Trophoblast cell (in vitro differentiated cells and primary cell): ENCODE measurements around the gene ANKRD50. TPM values are rescaled to one million over a fixed set of nuclear protein-coding genes. Genes with fewer than 3 reads are reported as not detected.

Experiments used
- DNase-seq, 2 donors: peaks; one replicate each; pipeline ENCODE4 v3.0.0-alpha.2; 2016
- H2AFZ ChIP-seq: 2 replicates; pipeline ENCODE4 v1.6.1; 2013; ENCODE audit warnings: low read length, moderate library complexity, mild to moderate bottlenecking; ENCODE audit not compliant: insufficient read depth, poor library complexity
- H2AK5ac ChIP-seq: 2 replicates; pipeline ENCODE4 v1.6.1; 2013; ENCODE audit warnings: mild to moderate bottlenecking, low read length
- H2BK120ac ChIP-seq: 2 replicates; pipeline ENCODE4 v1.6.1; 2013; ENCODE audit warnings: low read length, mild to moderate bottlenecking, moderate library complexity; ENCODE audit not compliant: insufficient read depth, poor library complexity
- H2BK12ac ChIP-seq: 2 replicates; pipeline ENCODE4 v1.6.1; 2013; ENCODE audit warnings: mild to moderate bottlenecking, low read length, moderate library complexity
- H2BK5ac ChIP-seq: 2 replicates; pipeline ENCODE4 v1.6.1; 2013; ENCODE audit warnings: low read length, low read depth, moderate library complexity, mild to moderate bottlenecking; ENCODE audit not compliant: poor library complexity
- H3K14ac ChIP-seq: 2 replicates; pipeline ENCODE4 v1.6.1; 2013; ENCODE audit warnings: mild to moderate bottlenecking, low read length
- H3K18ac ChIP-seq: 2 replicates; pipeline ENCODE4 v1.6.1; 2013; ENCODE audit warnings: mild to moderate bottlenecking, low read length
- H3K23ac ChIP-seq: 2 replicates; pipeline ENCODE4 v1.6.1; 2013; ENCODE audit warnings: low read length
- H3K27ac ChIP-seq: 2 replicates; pipeline ENCODE4 v1.5.1; 2013; ENCODE audit warnings: low read depth, mild to moderate bottlenecking, inconsistent platforms, low read length, moderate library complexity
- H3K27me3 ChIP-seq: 2 replicates; pipeline ENCODE4 v1.6.1; 2013; ENCODE audit warnings: inconsistent platforms, mild to moderate bottlenecking, low read length, moderate library complexity; ENCODE audit not compliant: insufficient read depth
- H3K36me3 ChIP-seq, 2 experiments: 1 replicate in 1 of 2; 2 replicates in 1 of 2; pipeline ENCODE4 v1.6.1; 2013; ENCODE audit warnings: low read length in 2 of 2, mild to moderate bottlenecking in 2 of 2, moderate library complexity in 1 of 2; ENCODE audit not compliant: insufficient read depth in 2 of 2, control insufficient read depth in 1 of 2
- H3K4ac ChIP-seq: 2 replicates; pipeline ENCODE4 v1.6.1; 2013; ENCODE audit warnings: low read depth, mild to moderate bottlenecking, low read length, moderate library complexity
- H3K4me1 ChIP-seq, 2 experiments: 1 replicate in 1 of 2; 2 replicates in 1 of 2; pipeline ENCODE4 v1.6.1; 2013; ENCODE audit warnings: low read length in 2 of 2, mild to moderate bottlenecking in 2 of 2, moderate library complexity in 1 of 2; ENCODE audit not compliant: insufficient read depth in 2 of 2, control insufficient read depth in 1 of 2
- H3K4me2 ChIP-seq: 2 replicates; pipeline ENCODE4 v1.6.1; 2013; ENCODE audit warnings: inconsistent platforms, mild to moderate bottlenecking, low read length, moderate library complexity
- H3K4me3 ChIP-seq: 2 replicates; pipeline ENCODE4 v1.5.1; 2013; ENCODE audit warnings: mild to moderate bottlenecking, low read depth, low read length, inconsistent platforms
- H3K79me1 ChIP-seq: one replicate; pipeline ENCODE4 v1.6.1; 2013; ENCODE audit warnings: low read length
- H3K79me2 ChIP-seq: 2 replicates; pipeline ENCODE4 v1.6.1; 2013; ENCODE audit warnings: low read length, mild to moderate bottlenecking; ENCODE audit not compliant: control insufficient read depth, insufficient read depth, poor library complexity
- H3K9ac ChIP-seq: 2 replicates; pipeline ENCODE4 v1.6.1; 2013; ENCODE audit warnings: mild to moderate bottlenecking, low read length
- H3K9me3 ChIP-seq: 2 replicates; pipeline ENCODE4 v1.6.1; 2013; ENCODE audit warnings: low read depth, mild to moderate bottlenecking, control low read depth, inconsistent platforms, low read length; ENCODE audit not compliant: insufficient read depth
- H4K12ac ChIP-seq: 2 replicates; pipeline ENCODE4 v1.6.1; 2013; ENCODE audit warnings: low read depth, mild to moderate bottlenecking, low read length, moderate library complexity
- H4K8ac ChIP-seq: 2 replicates; pipeline ENCODE4 v1.6.1; 2013; ENCODE audit warnings: low read depth, mild to moderate bottlenecking, low read length, moderate library complexity
- H4K91ac ChIP-seq: one replicate; pipeline ENCODE4 v1.6.1; 2013; ENCODE audit warnings: low read depth, mild to moderate bottlenecking, low read length, moderate library complexity
- WGBS: extraction: QIAGEN DNeasy Blood & Tissue Kit; methylation state at CpG from one replicate; pipeline ENCODE4 v1.1.7; 2013; ENCODE audit warnings: missing lambda C conversion rate; ENCODE audit not compliant: insufficient read length, insufficient coverage; ENCODE audit errors: extremely low coverage; 5-methylcytosine and 5-hydroxymethylcytosine counted together
- polyA plus RNA-seq: library from polyadenylated mRNA; stranded (reverse); fragments of 200-250 nt; gene quantifications from 2 replicates; pipeline ENCODE4 v1.2.3, GENCODE V29; 2013

ANKRD50 gene
- 20.4 and 20.9 TPM in 2 replicates for polyA plus RNA-seq

GRCh38 chr4:124712372-124713184 lies at the start of gene ANKRD50:
Gene ANKRD50, minus strand, starts transcription at chr4:124712732. Its CDS starts 2,221 bp downstream, at chr4:124710511.
- WGBS = no CpG with 5 or more reads among the region's 85 CpGs
- peak within 1 kb of the TSS; percentile 97 for H4K91ac ChIP-seq
- peak within 1 kb of the TSS; percentile 59 for H2AK5ac ChIP-seq

DNA sequence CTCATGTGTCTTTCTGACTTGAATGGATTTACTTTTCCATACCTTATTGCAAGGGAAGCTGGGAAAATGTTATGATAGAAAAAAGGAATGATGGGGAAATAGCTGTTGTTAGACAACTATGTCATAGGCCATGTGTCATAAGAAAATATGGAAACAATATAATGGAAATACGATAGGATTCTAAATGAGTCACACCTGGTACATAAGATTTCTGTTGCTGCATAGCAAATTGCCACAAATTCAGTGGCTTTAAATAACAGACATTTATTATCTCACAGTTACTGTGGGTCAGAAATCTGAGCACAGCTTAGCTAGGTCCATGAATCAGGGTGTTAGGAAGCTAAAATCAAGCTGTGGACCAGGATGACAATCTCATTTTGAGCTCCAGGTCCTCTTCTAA lies 44.6 kb upstream of the ANKRD50 start:
- no peak overlapping the region for H2AK5ac ChIP-seq
- H3K4ac ChIP-seq = no peak overlapping the region
- H4K91ac ChIP-seq = no peak overlapping the region
- no peaks in the 10 kb centered on the region for H3K4me1 ChIP-seq
- H3K36me3 ChIP-seq = no peaks in the 10 kb centered on the region
- H2BK5ac ChIP-seq = no peak overlapping the region
- no peaks in the 10 kb centered on the region for H3K27me3 ChIP-seq
- H4K8ac ChIP-seq = no peak overlapping the region
- H3K18ac ChIP-seq = no peak overlapping the region
- no peak overlapping the region for H2BK12ac ChIP-seq
- no peak overlapping the region for H4K12ac ChIP-seq
- H3K4me3 ChIP-seq = no peak overlapping the region
- H3K14ac ChIP-seq = no peak overlapping the region
- peak; percentile 5 to 68 for DNase-seq
- no peaks in the 10 kb centered on the region for H3K79me1 ChIP-seq
- H3K23ac ChIP-seq = no peak overlapping the region
- H3K4me2 ChIP-seq = no peak overlapping the region
- no peak overlapping the region for H2AFZ ChIP-seq
- H2BK120ac ChIP-seq = no peak overlapping the region
- H3K9me3 ChIP-seq = no peaks in the 10 kb centered on the region
- no CpG with 5 or more reads among the region's 1 CpG for WGBS
- H3K79me2 ChIP-seq = no peaks in the 10 kb centered on the region
- no peak overlapping the region for H3K9ac ChIP-seq
- H3K27ac ChIP-seq = no peak overlapping the region

More at GRCh38 chr4:124712372-124713184, at the start of gene ANKRD50:
- Histone ChIP-seq H2BK5ac (peak within 1 kb of the TSS; percentile 97), H3K18ac (peak within 1 kb of the TSS; percentile 90), H3K14ac (peak within 1 kb of the TSS; percentile 98), H3K4me1 (peaks cover 0 to 6% of the 10 kb centered on the region in 2 experiments), H3K4me2 (peak within 1 kb of the TSS; percentile 91), H3K4me3 (peak within 1 kb of the TSS; percentile 88), H3K27me3 (no peaks in the 10 kb centered on the region), H3K23ac (no peak within 1 kb of the TSS), H3K79me1 (peaks cover 15% of the 10 kb centered on the region), H4K12ac (peak within 1 kb of the TSS; percentile 82), H2AFZ (peak within 1 kb of the TSS; percentile 92), H3K36me3 (peaks cover 0 to 4% of the 10 kb centered on the region in 2 experiments), H2BK120ac (peak within 1 kb of the TSS; percentile 84), H3K9ac (peak within 1 kb of the TSS; percentile 98), H3K27ac (peak within 1 kb of the TSS; percentile 99), H4K8ac (peak within 1 kb of the TSS; percentile 90), H3K9me3 (no peaks in the 10 kb centered on the region), H3K4ac (peak within 1 kb of the TSS; percentile 95), H2BK12ac (peak within 1 kb of the TSS; percentile 17), H3K79me2 (peaks cover 14% of the 10 kb centered on the region)
- peak; percentile 85 to 86 for DNase-seq

- Histone ChIP-seq H4K8ac (no peak overlapping the region), H4K12ac (no peak overlapping the region), H2BK120ac (no peak overlapping the region), H3K23ac (no peak overlapping the region), H3K36me3 (no peaks in the 10 kb centered on the region), H3K4me2 (no peak overlapping the region), H3K4me3 (no peak overlapping the region), H3K79me2 (no peaks in the 10 kb centered on the region), H2AK5ac (no peak overlapping the region), H3K18ac (no peak overlapping the region), H2BK5ac (no peak overlapping the region), H3K79me1 (no peaks in the 10 kb centered on the region), H3K9me3 (no peaks in the 10 kb centered on the region), H2BK12ac (no peak overlapping the region), H3K9ac (no peak overlapping the region), H3K4ac (no peak overlapping the region), H3K4me1 (no peaks in the 10 kb centered on the region), H3K27me3 (no peaks in the 10 kb centered on the region), H2AFZ (no peak overlapping the region), H3K14ac (no peak overlapping the region), H3K27ac (no peak overlapping the region), H4K91ac (no peak overlapping the region)
- peak in 1 of 2 donors; percentile 4 for DNase-seq
These were observed 42.1 kb upstream of the ANKRD50 start for GRCh38 chr4:124754681-124755080.

GRCh38 chr4:124753941-124754581 lies 41.5 kb upstream of the ANKRD50 start:
- H4K91ac ChIP-seq = no peak overlapping the region
- H3K79me2 ChIP-seq = no peaks in the 10 kb centered on the region
- H3K23ac ChIP-seq = no peak overlapping the region
- no peaks in the 10 kb centered on the region for H3K36me3 ChIP-seq
- no peaks in the 10 kb centered on the region for H3K79me1 ChIP-seq
- no peak overlapping the region for H3K4me2 ChIP-seq
- H3K4ac ChIP-seq = no peak overlapping the region
- no peaks in the 10 kb centered on the region for H3K27me3 ChIP-seq
- H2BK120ac ChIP-seq = no peak overlapping the region
- H2BK12ac ChIP-seq = no peak overlapping the region
- no peak overlapping the region for H3K9ac ChIP-seq
- H2AFZ ChIP-seq = no peak overlapping the region
- H3K9me3 ChIP-seq = no peaks in the 10 kb centered on the region
- H3K4me1 ChIP-seq = no peaks in the 10 kb centered on the region
- no peak overlapping the region for H3K4me3 ChIP-seq
- H4K12ac ChIP-seq = no peak overlapping the region
- no peak for DNase-seq
- H2AK5ac ChIP-seq = no peak overlapping the region
- H3K18ac ChIP-seq = no peak overlapping the region
- WGBS = no CpG with 5 or more reads among the region's 4 CpGs
- H3K27ac ChIP-seq = no peak overlapping the region
- H4K8ac ChIP-seq = no peak overlapping the region
- no peak overlapping the region for H3K14ac ChIP-seq
- no peak overlapping the region for H2BK5ac ChIP-seq
